Upper lobe of left lung (tissue), 4 donors: ENCODE results near the gene GCC1.

ENCODE experiments used
- CTCF ChIP-seq, 6 experiments: fragments of 450-650 bp in 4 of 6; fragments of 200-600 bp in 2 of 6; sonication (generic) in 2 of 6; IDR thresholded peaks; one replicate each; pipeline ENCODE4 v1.5.1; 2016 to 2019; ENCODE audit warnings: antibody characterized with exemption in 6 of 6
- POLR2AphosphoS5 ChIP-seq, 2 donors: sonication (generic); formaldehyde crosslinking; IDR thresholded peaks; one replicate each; pipeline ENCODE4 v1.5.1; 2017; ENCODE audit warnings: antibody characterized with exemption in 2 of 2

- TF ChIP-seq POLR2AphosphoS5 (IDR thresholded peaks at IDR 0.05): no peak
- TF ChIP-seq CTCF (IDR thresholded peaks at IDR 0.05): no peak
Observed at GRCh38 chr7:127582361-127582760, 3.0 kb downstream of the GCC1 start.
